Mucosa of descending colon (tissue), 3 donors: ENCODE results near the gene PHLDA1. TPM values are rescaled to one million over a fixed set of nuclear protein-coding genes. Genes with fewer than 3 reads are reported as not detected.
A peak's percentile ranks its signal among the peaks of the same experiment; 100 is the strongest.
"Not testable (repeated sequence)": the region's sequence is repeated elsewhere in the genome, so short reads cannot be mapped to it uniquely, and the experiment has no call there.

ENCODE experiments used
- ATAC-seq: fragments of 200-7000 bp; cut with Tn5 transposase; one replicate; pipeline ENCODE4 v1.9.1; 2020; ENCODE audit warnings: mild to moderate bottlenecking, moderate library complexity
- DNase-seq, 3 donors: peaks; one replicate each; pipeline ENCODE4 v3.0.0-alpha.2; 2020
- H3K36me3 ChIP-seq: fragments of 200-600 bp; one replicate; pipeline ENCODE4 v1.8.0; 2021; ENCODE audit warnings: low read depth, mild to moderate bottlenecking
- H3K4me1 ChIP-seq: fragments of 200-600 bp; one replicate; pipeline ENCODE4 v1.8.0; 2021; ENCODE audit warnings: low read depth, mild to moderate bottlenecking
- H3K4me3 ChIP-seq: fragments of 200-600 bp; one replicate; pipeline ENCODE4 v1.8.0; 2021; ENCODE audit warnings: mild to moderate bottlenecking
- H3K9me3 ChIP-seq: fragments of 200-600 bp; one replicate; pipeline ENCODE4 v1.8.0; 2021; ENCODE audit warnings: mild to moderate bottlenecking
- intact Hi-C, 2 donors: fragments of 100-400 bp; cut with DNase I in 1 of 2; cut with micrococcal nuclease in 1 of 2; formaldehyde crosslinking; loops; one replicate each; pipeline versions ENCODE4 v1.11.0 to v1.11.1; 2022; cut with DNase I, micrococcal nuclease
- total RNA-seq, 3 donors: library from RNA; stranded (reverse); fragmentation: NEBNext Ultra II Directional in 2 of 3; extraction: Animal tissue kit (Norgen Biotek cat#: 25700) in 2 of 3; gene quantifications; one replicate each; pipeline versions ENCODE4 v1.2.1 to v1.2.4, GENCODE V29; 2021 to 2023
- TF ChIP-seq, protein P1 (sequence below): fragments of 200-600 bp; IDR thresholded peaks from one replicate; pipeline ENCODE4 v1.8.0; 2022; ENCODE audit warnings: antibody characterized with exemption, mild to moderate bottlenecking
- donor health status: DM: no; HTN: no; CAD: no; lungs with moderate emphysema.
- donor health status: DM: no; HTN: no; CAD: no.
- donor health status: DM: no; HTN: yes; CAD: no.

The PHLDA1 gene
- total RNA-seq, 3 donors from 2014 or later: 2.2 to 8.8 (median 3.5) TPM

DNA sequence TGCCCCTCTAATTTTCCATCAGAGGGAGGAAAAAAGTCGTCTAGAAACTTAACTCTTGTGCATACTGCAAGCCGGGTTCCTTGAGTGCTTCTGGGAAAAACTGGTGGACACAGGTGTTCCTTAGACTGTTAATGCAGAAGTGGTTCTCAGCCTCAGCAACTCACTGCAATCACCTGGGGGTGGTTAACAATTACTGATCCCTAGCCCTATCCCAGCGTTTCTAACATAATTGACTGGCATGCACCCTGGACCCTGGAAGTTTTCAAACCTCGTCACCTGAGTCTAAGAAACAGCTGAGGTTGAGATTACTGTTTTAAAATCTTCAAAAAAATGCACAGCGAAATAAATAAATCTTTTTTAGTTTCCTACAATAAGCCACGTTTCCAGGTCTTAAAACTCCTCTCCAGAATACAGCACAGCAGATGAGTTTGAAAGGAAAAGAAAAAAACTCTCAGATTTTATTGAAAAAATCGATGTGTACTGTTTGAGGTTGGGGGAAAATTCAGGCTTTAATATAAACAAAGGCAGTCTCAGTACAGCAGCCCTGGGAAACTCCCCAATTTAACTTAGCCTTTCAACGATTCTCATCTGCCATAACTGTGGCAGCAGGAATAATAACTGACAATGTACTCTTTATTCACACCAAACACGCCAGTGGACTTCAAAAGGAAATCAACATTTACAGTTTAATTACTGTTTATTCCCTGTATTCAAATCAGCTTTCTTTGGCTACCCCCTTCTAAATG is 45.4 kb downstream of the PHLDA1 start:
- intact Hi-C loops: no loop called here

DNA sequence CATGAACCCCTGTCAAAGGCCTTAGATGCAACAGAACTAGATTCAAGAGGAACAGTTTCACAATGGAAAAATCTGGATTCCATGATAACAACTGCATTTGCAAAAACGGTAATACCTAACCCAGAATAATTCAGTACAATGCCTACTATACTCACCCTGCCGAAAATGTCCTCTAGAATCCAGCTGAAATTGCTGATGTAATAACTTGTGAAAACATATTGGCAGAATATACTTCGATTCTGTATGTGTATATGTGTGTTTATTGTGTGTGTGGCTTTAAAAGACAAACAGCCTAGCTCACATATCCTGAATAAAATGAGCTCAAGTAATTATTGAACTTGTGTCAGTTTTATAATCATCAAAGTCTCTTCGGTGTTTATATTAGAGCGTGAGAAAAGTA is 46.0 kb downstream of the PHLDA1 start:
- Histone ChIP-seq H3K4me1 (peaks cover 11% of the 10 kb centered on the region), H3K9me3 (no peaks in the 10 kb centered on the region), H3K36me3 (no peaks in the 10 kb centered on the region), H3K4me3 (no peak overlapping the region)
- intact Hi-C loops: no loop called here
- ATAC-seq (peak; percentile 27), DNase-seq (no peak)
- TF ChIP-seq, protein P1, sequence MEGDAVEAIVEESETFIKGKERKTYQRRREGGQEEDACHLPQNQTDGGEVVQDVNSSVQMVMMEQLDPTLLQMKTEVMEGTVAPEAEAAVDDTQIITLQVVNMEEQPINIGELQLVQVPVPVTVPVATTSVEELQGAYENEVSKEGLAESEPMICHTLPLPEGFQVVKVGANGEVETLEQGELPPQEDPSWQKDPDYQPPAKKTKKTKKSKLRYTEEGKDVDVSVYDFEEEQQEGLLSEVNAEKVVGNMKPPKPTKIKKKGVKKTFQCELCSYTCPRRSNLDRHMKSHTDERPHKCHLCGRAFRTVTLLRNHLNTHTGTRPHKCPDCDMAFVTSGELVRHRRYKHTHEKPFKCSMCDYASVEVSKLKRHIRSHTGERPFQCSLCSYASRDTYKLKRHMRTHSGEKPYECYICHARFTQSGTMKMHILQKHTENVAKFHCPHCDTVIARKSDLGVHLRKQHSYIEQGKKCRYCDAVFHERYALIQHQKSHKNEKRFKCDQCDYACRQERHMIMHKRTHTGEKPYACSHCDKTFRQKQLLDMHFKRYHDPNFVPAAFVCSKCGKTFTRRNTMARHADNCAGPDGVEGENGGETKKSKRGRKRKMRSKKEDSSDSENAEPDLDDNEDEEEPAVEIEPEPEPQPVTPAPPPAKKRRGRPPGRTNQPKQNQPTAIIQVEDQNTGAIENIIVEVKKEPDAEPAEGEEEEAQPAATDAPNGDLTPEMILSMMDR: no peak

More for the DNA sequence above, 45.4 kb downstream of the PHLDA1 start:
- TF ChIP-seq, protein P1: no peak
- H3K4me3 ChIP-seq: no peak overlapping the region
- ATAC-seq (peak; percentile 64), DNase-seq (no peak)
- no peaks in the 10 kb centered on the region for H3K9me3 ChIP-seq
- peaks cover 11% of the 10 kb centered on the region for H3K4me1 ChIP-seq
- H3K36me3 ChIP-seq: no peaks in the 10 kb centered on the region

DNA sequence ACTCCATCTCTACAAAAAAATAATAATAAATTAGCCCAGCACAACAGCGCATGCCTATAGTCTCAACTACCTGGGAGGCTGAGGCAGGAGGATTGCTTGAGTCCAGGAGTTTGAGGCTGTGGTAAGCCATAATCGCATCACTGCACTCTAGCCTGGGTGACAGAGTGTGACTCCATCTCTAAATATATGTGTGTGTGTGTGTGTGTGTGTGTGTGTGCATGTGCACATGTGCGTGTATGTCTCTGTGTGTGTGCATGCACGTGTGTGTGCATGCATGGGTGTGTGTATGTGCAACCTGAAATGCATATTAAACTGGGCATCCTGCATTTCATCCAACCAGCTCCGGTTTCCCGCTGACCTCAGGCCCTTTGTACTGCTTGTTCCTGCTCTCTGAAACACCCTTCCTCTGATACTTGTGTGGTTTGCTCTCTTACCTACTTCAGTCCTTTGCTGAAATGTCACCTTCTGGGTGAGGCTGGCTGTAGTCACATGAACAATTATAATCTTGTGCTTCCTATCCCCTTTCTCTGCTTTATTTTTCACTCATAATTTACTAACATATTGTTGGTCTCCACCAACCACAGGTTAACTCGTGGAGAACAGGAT is 46.9 kb downstream of the PHLDA1 start:
- TF ChIP-seq, protein P1: no peak
- intact Hi-C loops: no loop called here
- Histone ChIP-seq H3K4me1 (peaks cover 11% of the 10 kb centered on the region), H3K36me3 (no peaks in the 10 kb centered on the region), H3K4me3 (no peak overlapping the region), H3K9me3 (no peaks in the 10 kb centered on the region)
- DNase-seq: no peak
- peak; percentile 57 for ATAC-seq

DNA sequence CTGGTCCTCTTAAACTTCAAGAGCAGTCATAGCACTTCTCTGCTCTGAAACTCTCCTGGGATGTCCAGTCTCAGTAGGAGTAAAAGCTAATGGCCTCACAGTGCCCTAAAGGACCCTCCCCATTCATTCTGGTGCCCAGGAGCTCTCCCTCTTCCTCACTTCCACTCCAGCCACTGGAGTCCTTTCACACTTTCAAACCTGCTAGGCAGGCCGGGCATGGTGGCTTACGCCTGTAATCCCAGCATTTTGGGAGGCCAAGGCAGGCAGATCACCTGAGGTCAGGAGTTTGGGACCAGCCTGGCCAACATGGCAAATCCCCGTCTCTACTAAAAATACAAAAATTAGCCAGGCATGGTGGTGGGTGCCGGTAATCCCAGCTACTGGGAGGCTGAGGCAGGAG is 47.7 kb downstream of the PHLDA1 start:
- DNase-seq, H3K36me3 ChIP-seq, intact Hi-C loops, ATAC-seq, H3K9me3 ChIP-seq, H3K4me3 ChIP-seq: not testable (repeated sequence)
- peaks cover 11% of the 10 kb centered on the region for H3K4me1 ChIP-seq

DNA sequence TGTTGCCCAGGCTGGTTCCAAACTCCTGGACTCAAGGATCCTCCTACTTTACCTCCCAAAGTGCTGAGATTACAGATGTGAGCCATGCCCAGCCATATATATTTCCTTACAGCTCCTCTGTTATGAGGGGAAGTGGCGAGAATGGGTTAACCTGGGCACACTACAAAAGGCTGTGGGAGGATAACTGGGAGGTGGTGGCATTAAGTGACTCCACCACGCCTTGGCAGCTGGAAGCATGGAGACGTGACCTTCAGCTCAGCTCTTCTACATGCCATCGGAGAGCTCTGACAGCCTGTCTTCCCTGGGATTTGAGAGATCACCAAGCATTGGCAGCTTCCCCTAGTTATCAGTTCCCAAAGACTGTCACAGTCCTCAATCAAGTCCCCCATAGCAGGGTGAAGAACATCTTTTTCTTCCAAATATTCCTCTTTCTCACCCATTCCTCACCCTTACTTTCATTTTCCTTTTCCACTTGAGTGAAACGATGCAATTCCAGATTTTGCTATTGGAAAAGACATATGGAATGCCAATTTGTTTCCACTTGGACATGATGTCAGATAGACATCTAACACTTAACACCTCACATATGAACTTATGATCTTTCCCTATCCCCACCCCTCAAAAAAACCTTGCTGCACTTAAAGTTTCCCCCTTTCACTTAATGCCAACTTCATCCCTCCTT is 48.5 kb downstream of the PHLDA1 start:
- TF ChIP-seq, protein P1: no peak
- DNase-seq (peak in 1 of 3 donors; percentile 37), ATAC-seq (peak; percentile 52)
- Histone ChIP-seq H3K36me3 (no peaks in the 10 kb centered on the region), H3K4me1 (peaks cover 18% of the 10 kb centered on the region), H3K4me3 (no peak overlapping the region), H3K9me3 (no peaks in the 10 kb centered on the region)
- intact Hi-C loops: no loop called here

DNA sequence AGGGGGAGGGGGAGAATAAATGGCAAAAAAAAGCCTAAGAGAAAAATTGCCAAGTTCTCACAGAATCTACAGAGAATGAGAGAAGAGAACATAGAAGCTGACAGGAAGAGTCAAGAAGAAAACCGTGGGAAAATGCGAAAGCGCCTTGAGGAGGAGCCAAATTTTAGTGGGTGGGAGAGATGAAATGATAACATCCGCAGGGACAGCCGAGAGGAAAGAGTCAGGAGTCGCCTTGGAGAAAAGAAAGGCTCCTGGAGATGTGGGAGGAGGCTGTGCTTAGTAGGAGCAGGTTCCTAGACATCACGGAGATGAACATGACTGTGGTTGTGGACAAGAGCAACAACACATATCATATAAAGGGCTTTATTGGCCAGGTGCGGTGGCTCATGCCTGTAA is 49.4 kb downstream of the PHLDA1 start:
- TF ChIP-seq, protein P1: no peak
- DNase-seq (no peak), ATAC-seq (no peak)
- Histone ChIP-seq H3K9me3 (no peaks in the 10 kb centered on the region), H3K36me3 (no peaks in the 10 kb centered on the region), H3K4me3 (no peak overlapping the region), H3K4me1 (peaks cover 20% of the 10 kb centered on the region)
- intact Hi-C loops: no loop called here
